Stomach (tissue), 9 donors: ENCODE results near the gene TMEM14B. TPM values are rescaled to one million over a fixed set of nuclear protein-coding genes. Genes with fewer than 3 reads are reported as not detected.

ENCODE experiments used
- DNase-seq, 2 donors: peaks; one replicate each; pipeline versions ENCODE4 v3.0.0 to v3.0.0-alpha.2; 2013 to 2019
- H3K27ac ChIP-seq, 5 donors: fragments of 200-600 bp in 4 of 5; sonication (generic) in 4 of 5; one replicate each; pipeline ENCODE4 v1.5.1; 2013 to 2019; ENCODE audit warnings: mild to moderate bottlenecking in 1 of 5, moderate library complexity in 1 of 5
- H3K27me3 ChIP-seq, 3 donors: fragments of 200-600 bp; sonication (generic); one replicate each; pipeline ENCODE4 v1.5.1; 2017 to 2019; ENCODE audit warnings: mixed run types in 1 of 3
- H3K36me3 ChIP-seq, 4 donors: fragments of 200-600 bp; sonication (generic); 1 replicate in 3 of 4; 2 replicates in 1 of 4; pipeline ENCODE4 v1.5.1; 2016 to 2019
- H3K4me1 ChIP-seq, 4 donors: fragments of 200-600 bp; sonication (generic); one replicate each; pipeline ENCODE4 v1.5.1; 2016 to 2019
- H3K4me3 ChIP-seq, 4 donors: fragments of 200-600 bp; sonication (generic) in 3 of 4; one replicate each; pipeline ENCODE4 v1.5.1; 2016 to 2019; ENCODE audit warnings: mild to moderate bottlenecking in 1 of 4
- H3K9me3 ChIP-seq, 4 donors: fragments of 200-600 bp; sonication (generic); one replicate each; pipeline ENCODE4 v1.5.1; 2016 to 2019
- EP300 ChIP-seq: sonication (generic); formaldehyde crosslinking; IDR thresholded peaks from one replicate; pipeline ENCODE4 v1.6.1; 2017; ENCODE audit warnings: antibody characterized with exemption
- POLR2A ChIP-seq, 4 donors: fragments of 450-650 bp; IDR thresholded peaks; one replicate each; pipeline ENCODE4 v1.6.1; 2016; ENCODE audit warnings: antibody characterized with exemption in 4 of 4, control low read depth in 2 of 4, mild to moderate bottlenecking in 1 of 4, moderate library complexity in 1 of 4
- POLR2AphosphoS5 ChIP-seq, 3 donors: sonication (generic); formaldehyde crosslinking; IDR thresholded peaks; one replicate each; pipeline ENCODE4 v1.6.1; 2016; ENCODE audit warnings: antibody characterized with exemption in 3 of 3
- WGBS, 5 donors: extraction: QIAGEN DNeasy Blood & Tissue Kit in 3 of 5; methylation state at CpG; one replicate each; pipeline versions ENCODE4 v1.1.5 to v1.1.7; 2013 to 2018; 5-methylcytosine and 5-hydroxymethylcytosine counted together
- intact Hi-C: fragments of 100-400 bp; cut with DNase I; formaldehyde crosslinking; loops from one replicate; pipeline ENCODE4 v1.15.1; 2023; ENCODE audit warnings: low total_unique reads
- polyA plus RNA-seq, 3 donors: library from polyadenylated mRNA; stranded (reverse); fragments of 200-250 nt; gene quantifications; one replicate each; pipeline ENCODE4 v1.2.3, GENCODE V29; 2013
- total RNA-seq, 5 donors: library from RNA; depleted of rRNA; stranded (reverse); fragments of >200 nt; gene quantifications; one replicate each; pipeline versions ENCODE4 v1.1.0 to v1.2.3, GENCODE V29; 2014 to 2016
- TF ChIP-seq, protein P1 (sequence below), 7 experiments: fragments of 450-650 bp in 4 of 7; fragments of 200-600 bp in 3 of 7; sonication (generic) in 3 of 7; IDR thresholded peaks; one replicate each; pipeline ENCODE4 v1.5.1; 2016 to 2019; ENCODE audit warnings: antibody characterized with exemption in 7 of 7, control low read depth in 2 of 7, mild to moderate bottlenecking in 1 of 7
- donor health status: healthy with polysubstance abuse.
- donor health status: Bipolar disorder and iron deficiency.
- donor health status: healthy.

Gene TMEM14B
- total and polyA plus RNA-seq, 8 donors: 35.3 to 108 (median 83.9) TPM

DNA sequence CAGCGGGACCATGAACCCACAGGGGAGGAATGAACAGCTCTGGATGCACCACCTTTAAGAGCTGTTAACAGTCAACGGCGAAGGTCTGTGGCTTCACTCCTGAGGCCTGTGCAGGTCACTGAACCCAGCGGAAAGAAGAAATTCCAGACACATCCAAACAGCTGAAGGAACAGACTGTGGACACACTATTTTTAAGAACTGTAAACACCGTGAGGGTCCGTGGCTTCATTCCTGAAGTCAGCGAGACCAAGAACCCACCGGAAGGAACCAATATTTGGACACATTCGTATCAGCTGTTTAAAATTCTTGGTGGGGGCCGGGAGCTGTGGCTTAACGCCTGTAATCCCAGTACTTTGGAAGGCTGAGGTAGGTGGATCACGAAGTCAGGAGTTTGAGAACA lies 5.4 kb upstream of the TMEM14B start:
- TF ChIP-seq, protein P1, sequence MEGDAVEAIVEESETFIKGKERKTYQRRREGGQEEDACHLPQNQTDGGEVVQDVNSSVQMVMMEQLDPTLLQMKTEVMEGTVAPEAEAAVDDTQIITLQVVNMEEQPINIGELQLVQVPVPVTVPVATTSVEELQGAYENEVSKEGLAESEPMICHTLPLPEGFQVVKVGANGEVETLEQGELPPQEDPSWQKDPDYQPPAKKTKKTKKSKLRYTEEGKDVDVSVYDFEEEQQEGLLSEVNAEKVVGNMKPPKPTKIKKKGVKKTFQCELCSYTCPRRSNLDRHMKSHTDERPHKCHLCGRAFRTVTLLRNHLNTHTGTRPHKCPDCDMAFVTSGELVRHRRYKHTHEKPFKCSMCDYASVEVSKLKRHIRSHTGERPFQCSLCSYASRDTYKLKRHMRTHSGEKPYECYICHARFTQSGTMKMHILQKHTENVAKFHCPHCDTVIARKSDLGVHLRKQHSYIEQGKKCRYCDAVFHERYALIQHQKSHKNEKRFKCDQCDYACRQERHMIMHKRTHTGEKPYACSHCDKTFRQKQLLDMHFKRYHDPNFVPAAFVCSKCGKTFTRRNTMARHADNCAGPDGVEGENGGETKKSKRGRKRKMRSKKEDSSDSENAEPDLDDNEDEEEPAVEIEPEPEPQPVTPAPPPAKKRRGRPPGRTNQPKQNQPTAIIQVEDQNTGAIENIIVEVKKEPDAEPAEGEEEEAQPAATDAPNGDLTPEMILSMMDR (IDR thresholded peaks at IDR 0.05): no peak
- no peak overlapping the region for H3K27ac ChIP-seq
- no peaks in the 10 kb centered on the region for H3K9me3 ChIP-seq
- intact Hi-C loops: no loop called here
- no peak for DNase-seq
- H3K27me3 ChIP-seq: no peaks in the 10 kb centered on the region
- peaks cover 0 to 23% (median 15%) of the 10 kb centered on the region in 4 donors for H3K36me3 ChIP-seq
- WGBS, 5 donors: 93 to 97% (median 95%) methylated on average over 12 of the region's 12 CpGs
- H3K4me1 ChIP-seq: peaks cover 6 to 9% (median 8%) of the 10 kb centered on the region in 4 donors
- no peak overlapping the region for H3K4me3 ChIP-seq

- intact Hi-C loops: no loop called here
- Histone ChIP-seq H3K9me3 (no peaks in the 10 kb centered on the region), H3K4me3 (no peak overlapping the region), H3K27me3 (no peaks in the 10 kb centered on the region), H3K4me1 (peaks cover 11 to 15% (median 13%) of the 10 kb centered on the region in 4 donors), H3K36me3 (peaks cover 0 to 23% (median 15%) of the 10 kb centered on the region in 4 donors), H3K27ac (no peak overlapping the region)
- WGBS, 5 donors: 71 to 86% (median 82%) methylated on average over 4 to 6 of the region's 6 CpGs
- no peak for DNase-seq
- TF ChIP-seq POLR2A (IDR thresholded peaks at IDR 0.05) (no peak), EP300 (no peak), POLR2AphosphoS5 (IDR thresholded peaks at IDR 0.05) (no peak)
- TF ChIP-seq, protein P1 (IDR thresholded peaks at IDR 0.05): no peak
Observed at GRCh38 chr6:10743515-10743914, 4.1 kb upstream of the TMEM14B start.

- no peaks in the 10 kb centered on the region for H3K9me3 ChIP-seq
- intact Hi-C loops: no loop called here
- DNase-seq: no peak
- H3K36me3 ChIP-seq: peaks cover 0 to 23% (median 22%) of the 10 kb centered on the region in 4 donors
- H3K27me3 ChIP-seq: no peaks in the 10 kb centered on the region
- WGBS, 5 donors: 86 to 92% (median 91%) methylated on average over 5 of the region's 5 CpGs
- no peak overlapping the region for H3K4me3 ChIP-seq
- TF ChIP-seq POLR2AphosphoS5 (IDR thresholded peaks at IDR 0.05) (no peak), POLR2A (IDR thresholded peaks at IDR 0.05) (no peak), EP300 (no peak)
- TF ChIP-seq, protein P1 (IDR thresholded peaks at IDR 0.05): no peak
- H3K27ac ChIP-seq: no peak overlapping the region
- H3K4me1 ChIP-seq: peaks cover 27 to 31% (median 29%) of the 10 kb centered on the region in 4 donors
Observed at GRCh38 chr6:10745116-10745515, 2.5 kb upstream of the TMEM14B start.

GRCh38 chr6:10746915-10747250 lies 722 bp upstream of the TMEM14B start:
- TF ChIP-seq POLR2AphosphoS5 (IDR thresholded peaks at IDR 0.05) (no peak), POLR2A (IDR thresholded peaks at IDR 0.05) (no peak), EP300 (no peak)
- TF ChIP-seq, protein P1 (IDR thresholded peaks at IDR 0.05): no peak
- peaks cover 9 to 36% (median 33%) of the 10 kb centered on the region in 4 donors for H3K36me3 ChIP-seq
- WGBS, 5 donors: 37 to 52% (median 44%) methylated on average over 9 of the region's 9 CpGs
- DNase-seq: no peak
- peaks cover 27 to 47% (median 35%) of the 10 kb centered on the region in 4 donors for H3K4me1 ChIP-seq
- H3K4me3 ChIP-seq: peak overlapping the region; percentile 60 to 75 (median 70)
- H3K27me3 ChIP-seq: no peaks in the 10 kb centered on the region
- intact Hi-C loops: no loop called here
- no peaks in the 10 kb centered on the region for H3K9me3 ChIP-seq
- peak overlapping the region; percentile 76 to 92 (median 90) for H3K27ac ChIP-seq
